Activated naive CD4-positive, alpha-beta T cell (primary cell): ENCODE results near the gene SLC8A1.

ENCODE experiments used
- DNase-seq, 4 experiments: peaks; one replicate each; lab custom pipeline; 2025; lab: John Stamatoyannopoulos, UW

SLC8A1 gene

DNA sequence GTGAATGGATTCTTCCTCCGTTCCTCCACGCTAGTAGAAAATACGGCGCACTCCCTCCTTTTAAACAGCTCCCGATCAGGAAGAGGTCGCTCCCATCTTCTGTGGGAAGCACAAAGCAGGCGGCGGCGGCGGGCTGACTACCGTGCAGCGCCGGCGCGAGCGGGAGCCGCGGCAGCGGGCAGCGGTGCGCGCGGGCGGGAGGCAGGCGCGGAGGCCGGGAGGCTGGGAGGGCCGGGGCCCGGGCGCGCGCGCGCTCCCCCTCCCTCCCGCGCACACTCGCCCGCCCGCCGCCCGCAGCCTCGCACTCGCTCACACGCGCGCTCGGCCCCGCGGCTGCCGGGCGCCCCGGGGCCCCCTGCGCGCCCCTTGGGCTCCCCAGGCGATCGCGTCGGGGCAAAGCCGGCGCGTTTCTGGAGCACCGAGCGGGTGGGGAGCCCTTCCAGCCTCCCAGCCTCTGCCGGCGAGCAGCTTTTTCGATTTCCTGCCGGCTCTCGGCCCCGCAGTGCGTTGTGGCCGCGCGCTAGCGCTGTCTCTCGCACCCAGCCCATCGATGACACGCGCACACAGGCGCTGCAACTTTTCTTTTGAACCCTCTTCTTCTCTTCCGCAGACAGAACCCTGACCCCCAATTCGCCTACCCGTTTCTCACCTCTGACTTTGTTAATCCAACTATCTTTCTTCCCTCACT, at the start of gene SLC8A1:
Gene SLC8A1, minus strand, starts transcription at position 173 of the 688 bp plus-strand sequence.
- no peak for DNase-seq

DNA sequence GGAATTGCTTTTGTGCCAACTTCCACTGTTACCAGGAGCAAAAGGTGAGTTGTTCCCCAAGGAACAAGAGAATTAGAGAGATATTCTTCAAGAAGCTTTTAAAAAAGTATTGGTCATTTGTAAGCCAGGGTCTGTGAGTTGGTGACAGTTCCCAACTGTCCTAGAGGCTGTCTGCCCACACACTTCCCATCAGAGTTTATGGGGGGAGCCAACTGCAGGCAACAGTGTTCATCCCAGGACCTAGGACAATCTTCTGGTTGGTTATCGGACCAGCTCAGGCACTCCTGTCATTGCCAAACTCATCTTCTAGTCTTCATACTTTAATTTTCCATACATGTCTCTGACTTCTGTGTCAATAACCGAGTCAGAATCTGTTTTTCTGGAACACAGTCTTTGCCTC, 47.5 kb upstream of the SLC8A1 start:
- DNase-seq, result no peak

DNA sequence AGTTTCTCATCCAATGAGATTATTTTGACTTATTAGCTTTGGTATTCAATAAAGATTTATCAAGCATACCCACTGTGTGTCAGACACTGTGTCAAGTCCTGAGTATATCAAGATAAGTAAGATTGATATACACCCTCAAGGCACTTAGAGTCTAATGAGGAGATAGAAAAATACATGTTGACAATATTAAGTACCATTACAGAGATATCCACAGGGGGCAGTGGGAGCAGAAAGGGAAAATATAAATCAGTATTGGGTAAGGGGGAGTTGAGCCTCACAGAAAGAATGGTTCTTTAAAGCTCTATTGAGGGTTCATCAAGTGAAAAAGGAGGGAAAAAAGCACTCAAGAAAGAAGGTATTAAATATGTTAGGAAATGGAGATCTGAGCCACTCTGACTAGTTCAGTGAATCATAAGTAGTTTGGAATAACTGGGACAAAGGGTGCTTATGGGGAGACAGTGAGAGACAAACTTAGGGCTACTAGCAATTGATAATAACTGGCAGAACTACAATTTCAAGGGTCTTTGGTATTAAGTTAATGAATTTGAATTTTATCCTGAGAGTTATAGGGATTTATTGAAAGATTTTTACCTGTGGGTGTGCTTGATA, 45.5 kb upstream of the SLC8A1 start:
- DNase-seq, result no peak

DNA sequence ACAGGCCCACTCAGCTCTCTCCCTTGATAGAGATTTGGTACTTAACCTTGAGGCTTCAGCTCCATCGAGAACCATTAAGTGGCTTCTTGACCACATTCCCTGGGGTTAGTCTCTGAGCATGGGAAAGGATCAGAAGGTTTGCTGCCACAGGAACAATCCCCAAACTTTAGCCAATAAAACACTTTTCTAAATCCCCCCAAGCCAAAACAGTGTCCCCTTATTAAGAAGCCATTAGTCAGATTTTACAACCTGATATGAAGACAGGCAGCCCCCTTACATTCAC, 37.7 kb upstream of the SLC8A1 start:
- no peak for DNase-seq

DNA sequence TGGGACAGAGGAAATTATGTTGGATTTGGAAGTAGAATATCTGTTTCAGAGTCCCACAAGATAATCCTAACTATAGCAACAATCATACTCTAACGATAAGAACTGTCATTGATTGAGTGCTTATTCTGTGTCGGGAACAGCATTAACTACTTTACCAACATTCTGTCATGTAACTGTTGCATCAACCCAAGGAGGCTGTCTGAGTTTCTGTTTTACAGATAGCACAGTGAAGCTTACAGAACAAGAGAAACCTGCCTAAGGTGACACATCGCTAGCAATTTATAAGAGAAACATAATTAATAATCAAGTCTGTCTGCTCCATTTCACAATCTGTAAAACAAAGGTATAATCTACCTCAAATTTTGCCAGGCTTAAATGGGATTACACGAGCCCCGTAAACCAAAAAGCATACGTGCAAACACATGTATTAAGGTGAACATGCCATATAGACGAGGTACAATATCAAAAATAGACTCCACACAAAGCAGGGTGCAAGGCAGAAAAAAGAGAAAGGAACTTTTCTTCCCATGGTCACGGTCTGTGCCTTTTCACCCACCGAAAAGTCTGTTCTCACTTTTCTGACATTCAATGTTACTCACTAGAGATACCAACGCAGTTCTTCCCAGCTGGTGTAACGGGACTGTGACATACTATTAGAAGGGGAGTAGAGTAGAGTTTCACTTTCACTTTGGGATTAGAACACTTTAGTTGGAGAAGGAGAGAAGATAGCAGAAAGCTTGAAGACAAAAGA, 37.2 kb upstream of the SLC8A1 start:
- no peak for DNase-seq

DNA sequence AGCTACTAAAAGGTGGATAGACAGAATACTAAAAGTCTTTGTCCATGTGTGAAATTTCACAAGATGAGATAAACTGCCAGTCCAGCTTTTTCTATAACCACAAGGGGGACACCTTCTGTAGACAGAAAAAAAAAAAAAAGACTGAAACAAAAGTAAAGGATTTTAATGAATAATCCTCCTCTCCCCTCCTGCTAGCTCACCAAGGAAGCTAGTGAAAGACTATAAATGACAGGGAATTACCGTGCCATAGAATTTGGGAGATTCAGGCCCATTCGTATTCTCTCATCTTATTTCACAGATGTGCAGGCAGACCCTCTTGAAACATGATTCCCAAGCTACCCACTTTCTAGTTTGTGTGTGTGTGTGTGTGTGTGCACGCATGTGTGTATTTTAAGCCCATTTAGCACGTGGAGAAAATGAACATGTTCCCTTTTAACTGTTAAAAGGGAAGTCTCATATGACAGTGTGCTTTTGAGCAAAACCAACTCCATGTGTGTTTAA, 36.3 kb upstream of the SLC8A1 start:
- DNase-seq, result no peak

DNA sequence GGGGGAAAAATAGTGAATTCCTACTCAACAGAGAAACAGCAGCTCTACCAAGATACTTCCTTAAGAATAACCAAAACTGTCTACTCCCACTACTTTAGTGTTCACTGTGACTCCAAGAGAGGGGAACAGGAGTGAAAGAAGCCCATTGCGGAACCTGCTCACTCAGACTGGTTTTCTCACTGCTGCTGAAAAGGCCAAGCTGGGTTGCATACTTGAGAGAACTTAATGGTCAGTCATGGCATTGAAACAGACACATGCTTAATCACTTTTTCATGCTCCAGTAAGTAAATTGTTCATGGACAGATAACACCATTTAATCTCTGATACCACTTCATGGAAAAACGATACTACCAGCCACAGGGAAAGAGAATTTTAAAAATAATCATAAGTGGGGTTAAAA, 35.7 kb upstream of the SLC8A1 start:
- no peak for DNase-seq

DNA sequence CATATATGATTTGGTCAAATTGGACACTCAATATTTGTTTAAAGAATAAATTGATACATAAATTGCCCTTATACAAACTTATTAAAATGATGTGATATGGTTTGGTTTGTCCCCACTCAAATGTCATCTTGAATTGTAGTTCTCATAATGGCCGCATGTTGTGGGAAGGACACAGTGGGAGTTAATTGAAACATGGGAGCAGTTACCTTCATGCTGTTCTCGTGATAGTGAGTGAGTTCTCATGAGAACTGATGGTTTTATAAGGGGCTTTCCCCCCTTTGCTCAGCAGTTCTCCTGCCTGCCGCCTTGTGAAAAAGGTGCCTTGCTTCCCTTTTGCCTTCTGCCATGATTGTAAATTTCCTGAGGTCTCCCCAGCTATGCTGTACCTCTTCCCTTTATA, 34.0 kb upstream of the SLC8A1 start:
- DNase-seq, result no peak

DNA sequence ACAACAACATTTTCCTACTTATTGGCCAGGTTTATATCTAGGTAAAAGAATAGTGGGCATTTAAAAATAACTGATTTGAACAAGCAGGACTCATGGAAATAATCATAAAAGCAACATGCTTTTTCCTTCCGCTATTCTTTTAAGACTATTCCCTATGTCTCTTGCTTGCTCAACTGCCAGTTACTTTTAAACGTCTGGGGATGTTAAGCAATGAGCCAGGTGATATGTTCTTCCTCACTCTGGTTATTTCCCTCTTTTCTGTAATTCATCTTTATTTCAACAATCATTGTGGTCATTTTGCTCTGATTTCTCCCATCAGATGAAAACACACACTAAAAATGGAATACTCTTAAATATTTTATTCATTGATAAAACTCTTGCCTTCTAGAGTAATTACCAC, 33.4 kb upstream of the SLC8A1 start:
- no peak for DNase-seq

DNA sequence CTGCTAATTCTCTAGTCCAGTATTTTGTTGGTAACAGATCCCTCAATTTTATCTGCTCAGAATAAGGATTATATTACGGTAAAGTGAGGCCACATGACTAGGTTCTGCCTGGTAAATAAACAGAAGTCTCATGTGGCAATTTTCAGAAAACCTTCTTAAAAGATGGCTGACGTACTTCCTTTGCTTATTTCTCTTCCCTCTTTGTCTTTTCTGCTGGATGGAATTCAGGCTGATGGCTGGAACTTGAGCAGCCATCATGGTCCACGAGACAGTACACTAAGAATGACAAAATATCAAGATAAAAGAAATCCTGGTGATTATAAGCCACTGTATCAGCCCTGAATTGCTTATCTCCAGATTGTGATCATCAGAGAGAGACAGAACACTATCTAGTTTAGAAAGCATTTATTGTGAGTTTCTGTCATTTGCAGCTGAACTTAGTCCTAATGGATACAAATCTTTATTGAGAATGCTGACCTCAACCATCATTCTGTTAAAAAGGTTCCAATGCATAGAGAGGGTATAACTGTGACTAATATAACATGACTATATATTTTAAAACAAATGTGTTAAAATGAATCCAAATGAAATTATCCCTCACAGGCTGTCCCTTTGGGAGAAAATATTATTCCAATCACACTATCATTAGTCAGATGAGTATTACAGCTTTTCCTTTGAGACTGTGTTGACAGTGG, 31.8 kb upstream of the SLC8A1 start:
- DNase-seq, result no peak

DNA sequence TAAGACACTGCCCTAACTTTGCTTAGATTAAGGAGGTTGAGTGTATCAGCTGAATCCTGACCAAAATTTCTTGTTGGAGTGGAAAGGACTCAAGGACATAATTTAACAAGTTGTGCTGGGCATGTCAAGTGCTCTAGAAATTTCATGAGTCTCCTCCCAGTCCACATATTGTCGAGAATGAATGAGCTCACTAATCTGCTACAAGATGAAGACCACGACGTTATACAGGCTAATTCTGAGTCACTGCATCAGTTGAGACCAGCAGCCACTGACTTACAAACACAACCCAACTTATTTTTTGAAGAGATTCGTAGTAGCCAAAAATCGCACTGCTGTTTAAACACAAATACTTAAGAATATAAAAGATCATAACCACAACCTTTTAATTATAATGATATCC, 28.7 kb upstream of the SLC8A1 start:
- DNase-seq, result no peak

DNA sequence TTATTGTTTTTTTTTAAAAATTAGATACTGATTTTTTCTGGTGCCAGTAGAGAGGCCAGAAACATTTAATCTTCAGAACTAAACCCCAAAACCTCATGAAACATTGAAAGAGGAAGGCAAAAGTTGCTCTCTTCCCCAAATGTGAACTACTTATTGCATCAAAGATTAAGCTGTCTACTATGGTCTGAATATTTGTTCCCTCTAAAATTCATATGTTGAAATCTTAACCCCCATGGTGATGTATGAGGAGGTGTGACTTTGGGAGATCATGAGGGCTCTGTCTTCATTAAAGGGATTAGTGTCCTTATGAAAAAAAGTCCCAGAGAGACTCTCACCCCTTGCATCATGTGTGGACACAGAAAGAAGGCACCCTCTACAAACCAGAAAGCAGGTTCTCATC, 28.2 kb upstream of the SLC8A1 start:
- DNase-seq, result no peak

DNA sequence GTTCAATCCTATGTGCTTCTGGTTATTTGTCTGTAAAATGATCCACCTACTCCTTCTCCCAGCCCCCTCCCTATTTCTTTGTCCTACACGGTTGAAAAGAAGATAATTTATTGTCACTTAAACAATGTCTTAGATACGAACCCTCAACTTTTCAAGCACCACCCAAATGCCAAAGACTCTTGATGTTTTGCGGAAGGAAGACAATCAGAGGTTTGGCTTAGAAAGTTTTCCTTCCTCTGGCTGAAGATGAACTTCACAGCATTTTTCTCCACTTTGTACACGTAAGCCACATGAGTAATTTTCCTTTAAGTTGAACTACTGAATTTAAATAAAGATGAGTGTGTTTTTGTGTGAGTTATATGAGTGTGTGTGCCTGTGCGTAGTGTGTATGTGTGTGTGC, 25.5 kb upstream of the SLC8A1 start:
- DNase-seq, result no peak

DNA sequence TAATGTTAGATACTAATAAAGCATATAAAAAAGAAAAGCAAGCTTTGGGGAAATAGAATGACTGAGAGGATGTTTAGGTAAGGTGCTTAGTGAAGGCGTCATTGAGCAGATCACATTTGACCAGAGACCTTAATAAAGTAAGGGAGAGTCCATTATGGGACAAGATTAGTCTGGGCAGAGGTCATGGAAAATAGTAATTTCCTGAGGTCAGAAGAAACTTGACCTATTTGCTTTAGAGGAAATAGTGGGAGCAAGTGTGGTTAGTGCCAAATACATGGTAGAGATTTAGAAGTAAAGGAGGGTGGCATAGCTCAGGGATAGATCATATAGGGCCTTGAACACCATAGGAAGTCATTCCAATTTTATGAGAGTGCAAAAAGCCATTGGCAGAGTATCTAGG, 24.5 kb upstream of the SLC8A1 start:
- DNase-seq, result no peak

DNA sequence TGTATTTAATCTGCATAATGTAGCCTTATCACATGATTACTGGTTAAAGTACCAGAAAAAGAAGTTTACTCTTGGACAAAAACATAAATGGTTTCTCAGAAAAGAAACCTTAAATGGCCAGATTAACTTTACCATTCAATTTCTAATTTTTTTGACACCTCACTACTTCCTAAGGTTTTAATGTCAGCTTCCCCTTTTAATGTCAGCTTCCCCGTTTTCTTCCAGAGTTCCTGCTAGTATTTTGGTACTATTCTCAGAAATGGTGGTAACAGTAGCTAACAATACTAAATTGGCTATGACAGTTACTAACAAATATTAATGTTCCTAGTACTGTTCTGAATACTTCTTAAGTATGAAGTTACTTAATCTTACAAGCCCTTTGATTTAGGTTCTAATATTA, 22.4 kb upstream of the SLC8A1 start:
- no peak for DNase-seq

DNA sequence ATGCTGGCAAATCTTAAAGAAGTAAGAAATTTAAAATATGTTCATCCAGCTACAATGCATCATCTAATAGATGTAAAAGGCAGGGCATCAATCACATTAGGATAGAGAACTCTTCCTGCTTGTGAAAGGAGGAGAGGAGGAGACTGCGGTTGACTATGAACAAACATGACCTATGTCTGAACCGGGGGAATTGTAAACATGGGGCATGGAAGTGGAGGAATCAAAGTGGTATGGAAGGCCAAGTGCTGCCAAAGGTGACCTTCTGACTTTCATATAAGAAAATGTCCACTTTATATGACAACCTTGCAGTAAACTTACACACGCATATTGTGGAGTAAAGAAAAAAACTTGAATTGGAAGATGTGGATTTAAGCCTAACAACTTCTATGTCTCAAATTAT, 20.0 kb upstream of the SLC8A1 start:
- no peak for DNase-seq

DNA sequence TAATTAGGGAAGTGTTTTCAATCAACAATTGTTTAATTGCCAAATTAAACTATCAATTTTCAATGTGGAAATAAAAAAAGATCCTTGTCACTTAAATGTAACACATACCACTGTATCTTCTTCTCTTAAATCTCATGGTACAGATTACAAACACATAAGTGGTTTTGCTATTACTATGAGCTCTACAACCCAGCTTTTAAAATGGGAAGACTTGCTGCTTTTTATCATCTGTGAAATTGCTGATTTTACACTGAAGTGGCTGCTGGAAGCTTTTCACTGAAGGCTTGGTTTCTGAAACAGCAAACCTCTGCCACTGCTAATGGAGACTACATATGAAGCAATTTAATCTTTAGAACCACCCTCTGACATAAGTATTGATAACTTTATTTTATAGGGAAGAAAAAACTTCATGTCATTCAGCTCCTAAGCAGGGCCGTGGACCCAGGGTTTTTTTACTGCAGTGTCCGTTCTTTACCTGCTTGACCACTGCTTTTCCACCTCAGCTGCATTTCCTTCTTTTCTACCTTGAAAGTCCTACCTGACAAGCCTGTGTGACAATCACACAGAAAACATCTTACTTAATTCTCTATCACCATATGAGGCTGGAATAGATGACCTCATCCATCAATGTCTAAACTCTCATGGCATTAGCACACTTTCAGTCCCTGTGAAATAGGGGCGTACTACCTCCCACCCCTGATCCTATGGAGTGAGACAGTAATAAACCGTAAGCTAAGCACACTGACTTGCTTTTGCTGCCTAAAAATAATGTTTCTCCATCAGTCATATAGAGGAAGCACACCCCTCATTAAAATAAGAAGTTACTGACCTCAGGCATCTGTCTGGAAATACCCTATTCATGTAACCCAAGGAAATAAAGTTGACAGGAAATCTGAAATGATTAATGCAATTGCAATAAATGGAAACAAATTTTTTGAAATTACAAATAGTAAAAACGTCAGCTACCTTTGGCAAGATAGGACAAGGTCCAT, 19.2 kb upstream of the SLC8A1 start:
- DNase-seq, result no peak

DNA sequence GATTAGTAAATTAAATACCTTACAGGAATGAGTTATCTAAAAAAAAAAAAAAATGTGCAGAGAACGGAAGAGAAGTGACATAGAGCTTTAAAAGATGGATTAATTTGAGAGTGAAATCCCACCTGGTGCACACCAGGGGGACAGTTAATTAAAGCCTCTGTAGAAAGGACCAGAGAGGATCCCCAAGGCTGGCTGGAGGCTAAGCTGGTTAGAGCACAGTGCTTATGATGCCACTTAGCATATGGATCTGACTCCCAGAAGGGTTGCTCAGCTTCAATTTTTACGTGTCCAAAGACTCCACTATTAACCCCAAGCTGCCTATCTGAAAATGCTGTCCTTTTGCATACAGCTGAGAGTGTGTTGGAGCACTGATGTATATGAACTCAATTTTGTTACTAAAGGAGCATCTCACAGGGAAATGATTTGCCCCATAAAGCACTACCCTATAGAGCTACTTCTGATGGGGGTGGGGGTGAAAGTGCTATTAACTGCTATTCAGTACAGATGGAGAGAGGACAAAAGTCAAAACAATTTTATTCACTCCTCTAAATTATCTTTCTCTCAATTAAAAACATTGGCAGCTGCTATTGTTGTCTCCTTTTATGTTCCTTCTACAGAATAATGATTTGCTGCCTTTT, 15.2 kb upstream of the SLC8A1 start:
- no peak for DNase-seq

DNA sequence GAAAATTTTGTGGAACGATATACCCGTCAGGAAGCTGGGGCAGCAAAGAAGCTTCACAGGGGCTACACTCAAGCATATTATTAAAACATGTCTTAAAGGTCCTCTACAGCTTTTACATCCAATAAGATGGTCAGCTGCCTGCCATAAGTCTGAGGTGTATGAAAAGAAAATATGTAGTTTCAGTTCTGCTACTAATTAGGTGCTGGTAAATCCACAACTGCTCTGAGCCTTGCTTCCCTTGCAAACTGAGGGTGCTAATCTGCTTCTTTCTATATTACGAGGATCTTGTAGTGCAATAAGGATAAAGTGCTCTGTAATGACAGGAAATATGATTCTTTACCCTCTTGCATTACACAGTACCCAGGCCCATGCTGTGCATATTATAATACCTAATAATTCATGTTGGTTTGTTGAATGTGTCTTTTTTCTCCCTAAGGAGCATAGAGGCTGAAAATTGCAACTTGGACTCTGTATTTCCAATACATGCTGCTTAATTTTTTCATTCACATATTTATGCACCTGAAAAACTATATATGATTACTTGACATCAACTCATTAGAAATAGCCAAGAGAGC, 14.5 kb upstream of the SLC8A1 start:
- no peak for DNase-seq

DNA sequence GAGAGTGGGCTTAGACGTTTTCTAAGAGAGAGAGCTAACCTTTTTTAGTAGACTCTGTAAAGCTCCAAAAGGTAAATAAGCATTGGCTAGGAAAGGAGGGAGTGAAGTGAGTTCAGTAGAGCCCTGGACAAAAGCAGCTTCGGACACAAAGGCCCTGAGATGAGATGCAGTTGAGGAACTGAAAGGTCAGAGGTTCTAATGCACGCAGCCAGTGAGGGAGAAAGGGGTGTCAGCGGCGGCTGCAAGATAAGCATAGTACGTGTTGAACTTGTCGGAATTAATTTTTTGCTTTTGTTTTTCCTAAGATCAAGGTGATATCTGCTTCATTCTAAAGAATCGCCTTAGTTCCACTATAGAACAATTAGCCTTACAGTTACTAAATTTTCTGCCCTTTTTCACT, 11.2 kb upstream of the SLC8A1 start:
- DNase-seq, result no peak

DNA sequence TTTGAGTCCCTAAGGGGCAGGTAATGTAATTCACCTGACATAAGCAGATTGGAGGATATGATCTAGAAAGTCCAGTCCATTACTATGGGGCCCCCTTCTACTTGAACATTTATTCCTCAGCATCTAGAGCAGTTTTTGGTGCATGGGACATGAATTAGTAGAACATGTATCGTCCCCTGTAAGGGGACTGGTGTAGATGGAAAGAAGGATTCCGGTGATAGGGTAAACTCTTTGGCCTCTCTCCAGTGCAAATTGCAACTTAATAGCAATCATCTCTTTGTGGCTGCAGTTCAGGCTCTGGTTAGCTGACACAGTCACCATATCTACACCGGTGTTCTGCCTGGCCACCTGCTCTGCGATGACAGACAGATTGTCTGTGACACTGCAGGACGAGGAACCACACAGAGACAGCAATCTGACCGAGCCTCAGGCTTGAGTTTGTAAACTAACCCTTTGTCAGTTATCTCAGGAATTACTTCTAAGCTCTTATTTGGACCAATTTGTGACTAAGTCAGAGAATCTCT, 6.4 kb upstream of the SLC8A1 start:
- no peak for DNase-seq
